H9 (cell line): ENCODE data around the gene CSNK2B. TPM values are rescaled to one million over a fixed set of nuclear protein-coding genes. Genes with fewer than 3 reads are reported as not detected.

Experiments used
- DNase-seq: peaks from one replicate; pipeline ENCODE4 v3.0.0-alpha.2; 2017
- H2AFZ ChIP-seq: one replicate; pipeline ENCODE4 v1.6.1; 2013; ENCODE audit warnings: mild to moderate bottlenecking, low read length, control low read depth, moderate library complexity
- H2AK5ac ChIP-seq: 2 replicates; pipeline ENCODE4 v1.6.1; 2013; ENCODE audit warnings: low read length, control low read depth, mixed read lengths; ENCODE audit not compliant: insufficient read length
- H2BK120ac ChIP-seq: one replicate; pipeline ENCODE4 v1.6.1; 2013; ENCODE audit warnings: low read depth, mild to moderate bottlenecking, low read length, control low read depth, inconsistent platforms; ENCODE audit not compliant: poor library complexity, severe bottlenecking
- H2BK12ac ChIP-seq: 2 replicates; pipeline ENCODE4 v1.6.1; 2013; ENCODE audit warnings: low read length, control low read depth, mixed read lengths, low read depth; ENCODE audit not compliant: insufficient read length
- H2BK15ac ChIP-seq: 2 replicates; pipeline ENCODE4 v1.6.1; 2013; ENCODE audit warnings: low read depth, low read length, control low read depth
- H2BK20ac ChIP-seq: one replicate; pipeline ENCODE4 v1.6.1; 2013; ENCODE audit warnings: low read depth, mild to moderate bottlenecking, low read length, control low read depth, inconsistent platforms; ENCODE audit not compliant: poor library complexity, severe bottlenecking
- H2BK5ac ChIP-seq: 2 replicates; pipeline ENCODE4 v1.6.1; 2013; ENCODE audit warnings: low read length, control low read depth, mixed read lengths; ENCODE audit not compliant: insufficient read length
- H3K14ac ChIP-seq: 2 replicates; pipeline ENCODE4 v1.6.1; 2013; ENCODE audit warnings: low read length, control low read depth; ENCODE audit not compliant: insufficient read depth
- H3K18ac ChIP-seq: 2 replicates; pipeline ENCODE4 v1.6.1; 2013; ENCODE audit warnings: low read depth, mild to moderate bottlenecking, mixed read lengths, low read length, control low read depth; ENCODE audit not compliant: insufficient read length
- H3K23ac ChIP-seq: 2 replicates; pipeline ENCODE4 v1.6.1; 2013; ENCODE audit warnings: low read length, control low read depth, mixed read lengths, low read depth; ENCODE audit not compliant: insufficient read length
- H3K23me2 ChIP-seq: 2 replicates; pipeline ENCODE4 v1.6.1; 2013; ENCODE audit warnings: low read depth, mild to moderate bottlenecking, mixed read lengths, low read length, control low read depth; ENCODE audit not compliant: insufficient read length, poor library complexity, severe bottlenecking
- H3K27ac ChIP-seq: 2 replicates; pipeline ENCODE4 v1.5.1; 2013; ENCODE audit warnings: low read length, control low read depth, mixed read lengths, low read depth; ENCODE audit not compliant: insufficient read length
- H3K27me3 ChIP-seq: 2 replicates; pipeline ENCODE4 v1.6.1; 2013; ENCODE audit warnings: low read length, control low read depth, inconsistent platforms; ENCODE audit not compliant: insufficient read depth
- H3K4ac ChIP-seq: 2 replicates; pipeline ENCODE4 v1.6.1; 2013; ENCODE audit warnings: low read depth, mild to moderate bottlenecking, control low read depth, inconsistent platforms, low read length, moderate library complexity
- H3K4me1 ChIP-seq: 2 replicates; pipeline ENCODE4 v1.6.1; 2013; ENCODE audit warnings: low read length, control low read depth, inconsistent platforms; ENCODE audit not compliant: insufficient read depth
- H3K4me2 ChIP-seq: 2 replicates; pipeline ENCODE4 v1.6.1; 2013; ENCODE audit warnings: low read length, control low read depth, mixed read lengths; ENCODE audit not compliant: insufficient read length, insufficient read depth
- H3K56ac ChIP-seq: 2 replicates; pipeline ENCODE4 v1.6.1; 2013; ENCODE audit warnings: low read depth, mild to moderate bottlenecking, mixed read lengths, low read length, control low read depth; ENCODE audit not compliant: insufficient read length
- H3K79me1 ChIP-seq: 2 replicates; pipeline ENCODE4 v1.6.1; 2013; ENCODE audit warnings: low read depth, mild to moderate bottlenecking, moderate library complexity, low read length, control low read depth, inconsistent platforms; ENCODE audit not compliant: insufficient read depth, poor library complexity, severe bottlenecking
- H3K79me2 ChIP-seq: 2 replicates; pipeline ENCODE4 v1.6.1; 2013; ENCODE audit warnings: low read length, control low read depth, inconsistent platforms; ENCODE audit not compliant: insufficient read depth
- H3K9ac ChIP-seq: 2 replicates; pipeline ENCODE4 v1.6.1; 2013; ENCODE audit warnings: low read length, control low read depth, mixed read lengths; ENCODE audit not compliant: insufficient read length; ENCODE audit errors: extremely low read depth
- H3K9me3 ChIP-seq: one replicate; pipeline ENCODE4 v1.6.1; 2013; ENCODE audit warnings: low read depth, low read length, inconsistent platforms; ENCODE audit not compliant: control insufficient read depth
- H3T11ph ChIP-seq: one replicate; pipeline ENCODE4 v1.6.1; 2013; ENCODE audit warnings: mild to moderate bottlenecking, low read length, control low read depth, inconsistent platforms
- H4K20me1 ChIP-seq: one replicate; pipeline ENCODE4 v1.6.1; 2013; ENCODE audit not compliant: control insufficient read depth, insufficient read length, insufficient read depth
- H4K5ac ChIP-seq: 2 replicates; pipeline ENCODE4 v1.6.1; 2013; ENCODE audit warnings: low read depth, mild to moderate bottlenecking, mixed read lengths, low read length, control low read depth; ENCODE audit not compliant: insufficient read length
- H4K8ac ChIP-seq: replicated peaks from 2 replicates; pipeline ENCODE4 v1.6.1; 2013; ENCODE audit warnings: low read length, control low read depth, mixed read lengths, low read depth; ENCODE audit not compliant: insufficient read length
- H4K91ac ChIP-seq: 2 replicates; pipeline ENCODE4 v1.6.1; 2013; ENCODE audit warnings: low read depth, mild to moderate bottlenecking, moderate library complexity, mixed read lengths, low read length, control low read depth; ENCODE audit not compliant: insufficient read length
- H3K27ac Mint-ChIP-seq, 3 experiments: 2 replicates in 2 of 3; 3 replicates in 1 of 3; pipeline ENCODE4 v1.8.0; 2020 to 2021; ENCODE audit warnings: mixed read lengths in 3 of 3, mild to moderate bottlenecking in 1 of 3, moderate library complexity in 1 of 3
- H3K27me3 Mint-ChIP-seq: 2 replicates; pipeline ENCODE4 v1.8.0; 2021; ENCODE audit warnings: low read depth, mild to moderate bottlenecking, moderate library complexity, mixed read lengths
- H3K36me3 Mint-ChIP-seq, 3 experiments: 2 replicates in 2 of 3; 3 replicates in 1 of 3; pipeline ENCODE4 v1.8.0; 2020 to 2021; ENCODE audit warnings: low read depth in 3 of 3, mixed read lengths in 3 of 3; ENCODE audit not compliant: insufficient read depth in 1 of 3
- H3K4me1 Mint-ChIP-seq, 2 experiments: 2 replicates each; pipeline ENCODE4 v1.8.0; 2020; ENCODE audit warnings: mixed read lengths in 2 of 2
- H3K4me3 Mint-ChIP-seq, 2 experiments: 2 replicates in 1 of 2; 3 replicates in 1 of 2; pipeline ENCODE4 v1.8.0; 2020 to 2021; ENCODE audit warnings: mild to moderate bottlenecking in 2 of 2, mixed read lengths in 2 of 2, moderate library complexity in 1 of 2
- H3K9me3 Mint-ChIP-seq, 2 experiments: 2 replicates in 1 of 2; 3 replicates in 1 of 2; pipeline ENCODE4 v1.8.0; 2020; ENCODE audit warnings: mild to moderate bottlenecking in 2 of 2, mixed read lengths in 2 of 2, moderate library complexity in 1 of 2
- WGBS: extraction: QIAGEN DNeasy Blood & Tissue Kit; methylation state at CpG from one replicate; pipeline ENCODE4 v1.1.7; 2013; ENCODE audit warnings: missing lambda C conversion rate, low lambda C conversion rate, mixed read lengths; ENCODE audit not compliant: insufficient read length; ENCODE audit errors: extremely low coverage; 5-methylcytosine and 5-hydroxymethylcytosine counted together
- total RNA-seq: library from RNA; stranded (reverse); gene quantifications from 2 replicates; pipeline ENCODE4 v1.2.1, GENCODE V29; 2021
- TF ChIP-seq, protein P1 (sequence below): fragments of 200-600 bp; sonication (generic); conservative IDR thresholded peaks from 3 replicates; pipeline ENCODE4 v1.8.0; 2021; ENCODE audit warnings: antibody characterized with exemption, mild to moderate bottlenecking

Gene CSNK2B
- total RNA-seq, 1 experiment from 2014 or later: 187 TPM

DNA sequence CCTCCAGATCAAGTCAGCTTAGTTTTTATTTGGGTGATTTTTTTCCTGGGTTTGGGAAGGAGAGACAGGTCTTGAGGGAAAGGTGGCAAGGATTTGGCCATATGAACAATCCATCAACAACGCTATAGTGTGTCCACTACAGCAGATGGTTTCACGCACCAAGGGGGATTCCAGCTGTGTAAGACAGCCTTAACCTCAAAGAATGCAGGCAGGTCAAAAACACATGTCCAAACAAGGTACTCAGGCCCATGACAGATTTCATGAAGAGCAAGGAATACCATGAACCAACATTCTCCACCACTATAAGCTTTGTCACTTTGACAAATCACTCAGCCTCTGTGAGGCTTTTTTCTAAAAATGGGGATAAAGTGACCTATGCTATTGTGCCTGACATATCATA, 48.9 kb upstream of the CSNK2B start:
- H3K27ac ChIP-seq: no peak overlapping the region
- TF ChIP-seq, protein P1, sequence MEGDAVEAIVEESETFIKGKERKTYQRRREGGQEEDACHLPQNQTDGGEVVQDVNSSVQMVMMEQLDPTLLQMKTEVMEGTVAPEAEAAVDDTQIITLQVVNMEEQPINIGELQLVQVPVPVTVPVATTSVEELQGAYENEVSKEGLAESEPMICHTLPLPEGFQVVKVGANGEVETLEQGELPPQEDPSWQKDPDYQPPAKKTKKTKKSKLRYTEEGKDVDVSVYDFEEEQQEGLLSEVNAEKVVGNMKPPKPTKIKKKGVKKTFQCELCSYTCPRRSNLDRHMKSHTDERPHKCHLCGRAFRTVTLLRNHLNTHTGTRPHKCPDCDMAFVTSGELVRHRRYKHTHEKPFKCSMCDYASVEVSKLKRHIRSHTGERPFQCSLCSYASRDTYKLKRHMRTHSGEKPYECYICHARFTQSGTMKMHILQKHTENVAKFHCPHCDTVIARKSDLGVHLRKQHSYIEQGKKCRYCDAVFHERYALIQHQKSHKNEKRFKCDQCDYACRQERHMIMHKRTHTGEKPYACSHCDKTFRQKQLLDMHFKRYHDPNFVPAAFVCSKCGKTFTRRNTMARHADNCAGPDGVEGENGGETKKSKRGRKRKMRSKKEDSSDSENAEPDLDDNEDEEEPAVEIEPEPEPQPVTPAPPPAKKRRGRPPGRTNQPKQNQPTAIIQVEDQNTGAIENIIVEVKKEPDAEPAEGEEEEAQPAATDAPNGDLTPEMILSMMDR: no peak
- H2BK5ac ChIP-seq: no peak overlapping the region
- no peak overlapping the region for H2BK12ac ChIP-seq
- no peak overlapping the region for H3K9ac ChIP-seq
- no peaks in the 10 kb centered on the region for H3K27me3 ChIP-seq
- Mint-ChIP-seq H3K9me3 (no peaks in the 10 kb centered on the region; a peak in 1 of 5 replicates), H3K4me3 (no peak overlapping the region), H3K27me3 (no peaks in the 10 kb centered on the region), H3K4me1 (peaks cover 24 to 30% of the 10 kb centered on the region in 2 experiments), H3K27ac (no peak overlapping the region; a peak in 2 of 7 replicates), H3K36me3 (peaks cover 9 to 10% (median 10%) of the 10 kb centered on the region in 3 experiments)
- H2AK5ac ChIP-seq: no peak overlapping the region
- H3K23me2 ChIP-seq: peaks cover 6% of the 10 kb centered on the region
- H4K91ac ChIP-seq: no peak overlapping the region
- no peaks in the 10 kb centered on the region for H4K20me1 ChIP-seq
- no peak overlapping the region for H3K14ac ChIP-seq
- DNase-seq: no peak
- H4K5ac ChIP-seq: no peak overlapping the region
- H3K4ac ChIP-seq: no peak overlapping the region
- no peak overlapping the region for H2BK120ac ChIP-seq
- no peak overlapping the region for H2BK15ac ChIP-seq
- no peak overlapping the region for H3T11ph ChIP-seq
- peaks cover 14% of the 10 kb centered on the region; the same call in 1 of the 2 replicates for H3K4me1 ChIP-seq
- no peak overlapping the region for H4K8ac ChIP-seq
- H3K79me1 ChIP-seq: no peaks in the 10 kb centered on the region
- H3K9me3 ChIP-seq: no peaks in the 10 kb centered on the region
- no peak overlapping the region for H3K18ac ChIP-seq
- WGBS: no CpG with 5 or more reads among the region's 2 CpGs
- no peak overlapping the region for H3K56ac ChIP-seq
- H2BK20ac ChIP-seq: no peak overlapping the region
- H3K4me2 ChIP-seq: no peak overlapping the region
- H3K23ac ChIP-seq: no peak overlapping the region
- H2AFZ ChIP-seq: no peak overlapping the region
- H3K79me2 ChIP-seq: peaks cover 9% of the 10 kb centered on the region
